IPS-11a (cell line): ENCODE measurements around the gene CUL9.

ENCODE experiments used
- H3K4me3 ChIP-seq: one replicate; pipeline ENCODE4 v1.5.1; 2013; ENCODE audit warnings: low read depth, low read length, control low read depth

CUL9 gene

DNA sequence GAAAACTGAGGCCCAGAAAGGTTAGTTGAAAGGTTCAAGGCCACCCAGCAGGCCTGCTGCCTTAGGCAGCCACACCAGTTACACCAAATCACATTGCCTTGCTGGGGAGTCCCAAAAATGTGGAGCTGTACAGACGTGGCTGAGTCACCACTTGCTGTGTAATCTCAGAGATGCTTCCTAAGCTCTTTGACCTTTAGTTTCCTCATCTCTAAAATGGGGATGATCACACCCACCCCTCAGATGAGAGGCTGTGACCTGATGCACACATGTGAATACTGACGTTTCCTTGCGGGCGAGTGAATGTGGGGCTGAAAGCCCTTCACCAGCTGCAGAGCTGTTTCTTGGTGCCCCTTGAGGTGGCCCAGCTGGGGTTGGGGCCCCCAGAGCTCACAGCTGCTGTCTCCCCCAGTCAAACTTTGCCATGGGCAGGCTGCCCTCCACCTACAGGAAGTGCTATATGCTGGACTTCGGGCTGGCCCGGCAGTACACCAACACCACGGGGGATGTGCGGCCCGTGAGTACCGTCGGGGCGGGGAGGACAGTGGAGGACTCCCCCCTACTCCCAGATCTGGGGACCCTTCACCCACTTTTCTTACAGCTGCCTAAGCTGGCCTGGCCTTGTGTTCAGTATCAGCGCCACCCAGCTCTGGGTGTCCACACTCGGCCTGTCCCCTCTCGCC lies 72.3 kb downstream of the CUL9 start:
- no peak overlapping the region for H3K4me3 ChIP-seq

GRCh38 chr6:43254846-43255245 lies 72.8 kb downstream of the CUL9 start:
- H3K4me3 ChIP-seq, result no peak overlapping the region

DNA sequence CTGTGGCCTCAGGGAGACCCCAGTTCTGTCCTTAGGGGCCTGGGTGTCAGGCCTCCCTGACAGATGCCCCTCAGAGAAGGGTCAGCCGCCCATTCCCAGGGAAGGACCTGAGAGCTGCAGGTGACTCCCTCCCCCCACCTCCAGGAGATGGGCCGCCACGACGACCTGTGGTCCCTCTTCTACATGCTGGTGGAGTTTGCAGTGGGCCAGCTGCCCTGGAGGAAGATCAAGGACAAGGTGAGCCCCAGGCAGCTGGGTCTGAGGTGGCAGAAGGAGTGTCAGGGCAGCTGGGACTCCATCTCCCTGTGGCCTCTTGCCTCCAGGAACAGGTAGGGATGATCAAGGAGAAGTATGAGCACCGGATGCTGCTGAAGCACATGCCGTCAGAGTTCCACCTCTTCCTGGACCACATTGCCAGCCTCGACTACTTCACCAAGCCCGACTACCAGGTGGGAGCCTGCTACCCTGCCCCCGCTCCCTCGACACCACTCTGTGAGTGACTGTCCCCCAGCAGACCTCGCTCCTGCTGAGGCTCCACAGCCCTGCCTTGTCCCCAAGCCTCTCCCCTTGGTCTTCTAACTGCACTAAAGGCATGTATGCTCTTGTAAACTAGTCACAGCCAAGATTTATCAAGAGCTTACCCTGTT lies 73.5 kb downstream of the CUL9 start:
- no peak overlapping the region for H3K4me3 ChIP-seq

GRCh38 chr6:43256670-43257366 lies 74.8 kb downstream of the CUL9 start:
- H3K4me3 ChIP-seq, result no peak overlapping the region

DNA sequence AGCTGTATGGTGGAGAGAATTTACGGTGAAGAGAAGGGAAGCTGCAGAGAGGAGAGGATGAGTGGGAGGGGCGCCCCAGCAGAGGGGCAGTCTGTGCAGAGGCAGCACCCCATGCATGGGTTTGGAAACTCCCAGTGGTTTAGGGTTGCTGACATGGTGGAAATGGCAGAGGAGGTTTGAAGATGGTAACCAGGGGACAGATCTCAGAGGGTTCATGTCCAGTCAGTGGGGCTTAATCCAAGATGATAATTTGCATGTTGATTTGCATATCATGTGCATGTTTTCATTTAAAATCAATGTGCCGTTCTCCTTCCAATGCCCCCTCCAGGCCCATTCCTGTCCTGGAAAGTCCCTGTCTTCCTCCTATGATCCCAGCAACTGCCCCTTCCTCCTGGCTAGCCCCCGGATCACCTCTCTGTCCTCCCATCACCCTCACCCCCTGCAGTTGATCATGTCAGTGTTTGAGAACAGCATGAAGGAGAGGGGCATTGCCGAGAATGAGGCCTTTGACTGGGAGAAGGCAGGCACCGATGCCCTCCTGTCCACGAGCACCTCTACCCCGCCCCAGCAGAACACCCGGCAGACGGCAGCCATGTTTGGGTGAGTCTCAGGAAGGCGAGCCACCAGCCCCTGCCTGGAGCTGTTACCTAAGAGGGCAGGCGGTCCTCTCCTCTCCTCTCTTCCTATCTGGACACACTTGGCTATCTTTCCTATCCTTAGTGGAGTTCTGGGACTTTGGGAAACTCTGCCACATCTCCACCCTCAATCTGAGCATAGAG lies 75.6 kb downstream of the CUL9 start:
- no peak overlapping the region for H3K4me3 ChIP-seq

DNA sequence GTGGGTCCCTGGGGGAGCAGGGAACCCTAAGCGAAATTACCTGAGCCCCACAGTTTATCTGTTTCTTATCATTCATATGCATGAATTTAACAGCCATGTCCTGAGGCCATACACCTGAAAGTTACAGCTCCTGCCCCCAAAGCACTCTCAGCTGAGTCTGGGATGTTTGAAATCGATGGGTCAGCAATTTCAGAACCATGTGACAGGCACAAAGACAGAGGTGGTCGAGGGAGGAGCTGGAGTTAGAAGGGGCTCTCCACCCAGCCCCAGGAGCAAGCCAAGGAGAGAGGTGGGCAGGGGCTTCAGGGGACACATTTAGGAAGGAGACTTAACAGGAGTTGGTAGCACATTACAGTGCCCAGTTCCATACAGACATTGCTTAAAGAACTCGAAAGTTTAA lies 76.2 kb downstream of the CUL9 start:
- no peak overlapping the region for H3K4me3 ChIP-seq

DNA sequence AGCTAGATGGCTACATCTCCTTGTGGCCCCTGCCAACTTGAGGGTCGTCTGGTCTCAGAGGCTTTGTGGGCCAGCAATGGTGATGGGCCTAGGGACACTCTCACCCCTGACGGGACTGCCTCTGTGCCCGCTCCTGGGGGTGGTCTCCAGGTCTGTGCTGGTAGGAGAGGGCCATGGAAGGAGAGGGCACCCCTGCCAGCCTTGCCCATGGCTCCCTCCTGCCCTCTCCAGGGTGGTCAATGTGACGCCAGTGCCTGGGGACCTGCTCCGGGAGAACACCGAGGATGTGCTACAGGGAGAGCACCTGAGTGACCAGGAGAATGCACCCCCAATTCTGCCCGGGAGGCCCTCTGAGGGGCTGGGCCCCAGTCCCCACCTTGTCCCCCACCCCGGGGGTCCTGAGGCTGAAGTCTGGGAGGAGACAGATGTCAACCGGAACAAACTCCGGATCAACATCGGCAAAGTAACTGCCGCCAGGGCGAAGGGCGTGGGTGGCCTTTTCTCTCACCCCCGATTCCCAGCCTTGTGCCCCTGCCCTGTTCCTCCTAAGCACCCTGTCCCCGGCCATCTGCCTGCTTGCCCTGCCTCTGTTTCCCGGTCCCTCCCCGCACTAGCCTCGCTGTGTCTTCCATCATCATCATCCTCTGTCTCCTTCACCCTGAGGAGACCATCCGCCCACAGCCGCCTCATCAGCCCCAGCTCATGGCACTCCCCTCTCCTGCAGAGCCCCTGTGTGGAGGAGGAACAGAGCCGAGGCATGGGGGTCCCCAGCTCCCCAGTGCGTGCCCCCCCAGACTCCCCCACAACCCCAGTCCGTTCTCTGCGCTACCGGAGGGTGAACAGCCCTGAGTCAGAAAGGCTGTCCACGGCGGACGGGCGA lies 77.1 kb downstream of the CUL9 start:
- no peak overlapping the region for H3K4me3 ChIP-seq

DNA sequence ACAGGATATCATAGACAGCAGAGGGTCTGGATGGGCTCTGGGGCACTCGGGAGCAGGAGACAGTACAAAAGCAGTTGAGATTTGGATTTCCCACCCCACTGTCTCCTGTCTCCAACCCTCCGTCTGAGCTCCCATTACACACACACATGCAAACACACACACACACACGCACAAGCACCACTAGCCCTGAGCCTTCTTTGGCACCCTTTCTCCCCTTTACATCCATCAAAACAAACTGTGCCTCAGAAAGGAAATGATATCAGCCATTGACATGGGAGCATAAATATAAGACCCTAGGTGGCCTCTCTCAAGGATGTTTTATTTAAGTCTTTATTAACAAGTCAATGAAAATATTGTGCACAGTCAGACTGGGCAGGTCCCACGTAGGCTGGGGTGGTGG lies 78.8 kb downstream of the CUL9 start:
- H3K4me3 ChIP-seq, result no peak overlapping the region

GRCh38 chr6:43261198-43261597 lies 79.2 kb downstream of the CUL9 start:
- H3K4me3 ChIP-seq, result no peak overlapping the region

DNA sequence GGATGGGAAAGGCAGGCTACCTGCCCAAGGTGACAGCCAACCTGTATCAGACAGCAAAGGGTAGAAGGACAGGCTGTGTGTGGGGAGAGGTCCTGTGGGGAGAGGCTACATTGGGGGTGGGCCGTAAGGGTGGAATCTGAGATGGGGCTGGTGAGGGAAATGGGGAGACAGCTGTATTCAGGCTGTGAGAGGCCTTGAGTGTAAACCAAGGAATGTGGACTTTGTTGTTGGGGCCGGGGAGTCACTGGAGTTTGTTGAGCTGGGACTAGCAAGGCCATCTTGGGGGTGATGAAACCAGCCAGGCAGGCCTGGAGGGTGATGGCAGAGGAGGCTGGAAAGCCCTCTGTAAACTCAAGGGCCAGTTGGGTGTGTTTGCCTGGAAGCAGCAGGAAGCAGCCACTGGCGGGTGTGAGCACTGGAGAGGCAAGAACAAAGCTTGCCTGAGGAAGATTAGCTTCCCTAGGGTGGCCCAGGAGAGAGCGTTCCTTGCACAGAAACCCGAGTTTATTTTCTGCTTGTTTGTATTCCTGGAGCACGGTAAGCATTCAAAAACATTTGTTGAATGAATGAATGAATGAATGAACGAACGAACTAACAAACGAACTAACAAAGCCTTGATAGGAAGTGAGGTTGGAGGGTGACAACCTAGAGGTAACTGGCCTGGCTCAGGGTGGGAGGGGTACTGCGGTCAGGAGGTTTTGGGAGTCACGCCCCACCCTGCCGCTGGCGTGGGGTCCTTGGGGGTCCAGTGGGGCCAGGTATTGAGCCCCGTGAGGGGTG lies 80.2 kb downstream of the CUL9 start:
- no peak overlapping the region for H3K4me3 ChIP-seq

- no peak overlapping the region for H3K4me3 ChIP-seq
These were observed 80.9 kb downstream of the CUL9 start for GRCh38 chr6:43262780-43263313.

DNA sequence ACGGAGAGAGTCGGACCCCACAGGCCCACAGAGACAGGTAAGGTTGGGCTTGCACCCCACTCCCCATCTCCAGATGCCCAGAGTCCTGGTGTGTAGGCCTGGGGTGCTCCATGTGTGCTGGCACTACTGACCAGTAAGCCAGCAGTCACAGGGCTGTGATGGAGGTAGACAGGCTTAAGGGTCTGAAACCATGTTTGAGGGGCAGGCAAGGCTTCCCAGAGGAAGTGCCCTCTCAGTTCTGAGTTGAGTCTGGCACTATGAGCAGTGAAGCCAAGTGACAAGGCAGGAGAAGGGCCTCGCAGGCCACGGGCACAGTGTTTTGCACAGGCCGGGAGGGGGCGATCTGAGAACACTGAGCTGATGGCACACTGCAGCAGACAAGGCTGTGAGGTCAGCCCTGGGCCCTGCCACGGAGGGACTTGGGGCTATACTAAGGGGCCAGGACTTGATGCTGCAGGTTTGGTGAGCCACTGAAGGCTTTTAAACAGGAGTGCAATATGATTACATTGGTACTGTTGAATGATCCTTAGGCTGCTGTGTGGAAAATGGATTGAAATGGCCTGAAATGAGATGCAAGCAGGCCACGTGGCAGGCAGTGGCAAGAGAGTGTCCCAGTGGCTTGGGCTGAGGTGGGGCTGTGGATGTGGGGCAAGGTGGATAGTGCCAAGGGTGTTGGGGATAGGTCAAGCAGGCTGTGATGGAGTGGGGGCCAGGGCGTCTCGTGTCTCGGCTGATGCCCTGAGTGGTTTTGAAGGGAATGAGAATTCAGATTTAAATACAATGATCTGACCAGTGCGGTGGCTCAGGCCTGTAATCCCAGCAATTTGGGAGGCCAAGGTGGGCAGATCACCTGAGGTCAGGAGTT lies 81.5 kb downstream of the CUL9 start:
- no peak overlapping the region for H3K4me3 ChIP-seq

DNA sequence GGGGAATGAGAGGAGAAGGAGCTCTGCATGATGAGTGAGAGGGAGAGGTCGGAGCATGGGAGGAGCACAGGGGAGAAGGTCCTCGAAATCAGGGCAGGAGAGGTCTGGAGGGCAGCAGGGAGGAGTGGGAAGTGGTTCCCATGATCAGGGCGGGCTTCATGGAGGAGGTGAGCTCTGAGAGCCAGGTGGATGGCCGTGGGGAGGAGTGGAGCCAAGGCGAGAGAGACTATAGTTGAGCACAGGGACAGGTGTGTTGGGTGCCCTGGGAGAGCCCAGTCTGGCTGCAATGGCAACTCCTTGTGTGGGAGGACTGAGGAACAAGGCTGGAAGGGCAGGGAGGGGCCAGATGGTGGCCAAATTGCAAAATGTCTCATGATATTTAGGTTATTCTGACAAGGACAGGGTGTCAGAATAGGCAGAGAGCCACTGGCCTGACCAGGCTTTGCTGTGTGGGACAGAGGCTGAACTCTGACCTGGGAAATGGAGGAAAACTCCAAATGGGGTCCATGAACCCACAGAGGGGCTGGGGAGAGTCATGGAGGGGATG lies 82.7 kb downstream of the CUL9 start:
- no peak overlapping the region for H3K4me3 ChIP-seq

GRCh38 chr6:43265564-43265963 lies 83.6 kb downstream of the CUL9 start:
- no peak overlapping the region for H3K4me3 ChIP-seq

GRCh38 chr6:43267619-43268354 lies 85.8 kb downstream of the CUL9 start:
- H3K4me3 ChIP-seq, result no peak overlapping the region

DNA sequence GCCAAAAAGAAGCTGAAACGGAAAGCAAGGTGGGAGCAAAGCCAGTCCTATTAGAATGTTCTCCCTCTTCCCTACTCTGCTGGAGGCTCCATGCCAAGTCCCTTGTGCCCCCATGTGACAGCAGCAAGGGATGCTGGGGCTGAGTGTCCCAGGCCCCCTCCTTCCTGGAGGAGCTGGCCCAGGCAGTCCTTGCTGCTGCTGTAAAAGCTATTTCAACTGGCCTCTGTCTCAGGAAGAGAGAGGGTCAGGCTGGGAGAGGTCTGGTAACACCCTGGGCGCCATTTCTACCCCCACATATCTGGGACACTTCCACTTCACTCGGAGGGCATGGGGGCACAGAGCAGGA lies 86.3 kb downstream of the CUL9 start:
- H3K4me3 ChIP-seq, result no peak overlapping the region

GRCh38 chr6:43268782-43269272 lies 86.8 kb downstream of the CUL9 start:
- no peak overlapping the region for H3K4me3 ChIP-seq
